Loucy (cell line): ENCODE results near the gene RAB22A.

ENCODE experiments used
- H2AFZ ChIP-seq: fragments of 200-600 bp; sonication (generic); 2 replicates; pipeline ENCODE4 v1.6.0; 2016; ENCODE audit warnings: antibody characterized with exemption, mild to moderate bottlenecking, low read length, moderate library complexity
- H3F3A ChIP-seq: fragments of 200-600 bp; 2 replicates; pipeline ENCODE4 v1.6.0; 2016; ENCODE audit warnings: antibody characterized with exemption, low read depth, mild to moderate bottlenecking
- H3K27me3 ChIP-seq: fragments of 200-600 bp; sonication (generic); 2 replicates; pipeline ENCODE4 v1.6.1; 2014; ENCODE audit warnings: low read length, mild to moderate bottlenecking; ENCODE audit not compliant: insufficient read depth, poor library complexity, severe bottlenecking
- H3K36me3 ChIP-seq: fragments of 200-600 bp; sonication (generic); 2 replicates; pipeline ENCODE4 v1.6.1; 2016; ENCODE audit warnings: low read length; ENCODE audit not compliant: insufficient read depth
- H3K4me1 ChIP-seq: fragments of 200-600 bp; sonication (generic); 2 replicates; pipeline ENCODE4 v1.5.1; 2014; ENCODE audit warnings: low read length, mild to moderate bottlenecking; ENCODE audit not compliant: insufficient read depth, poor library complexity, severe bottlenecking
- H3K4me2 ChIP-seq: fragments of 200-600 bp; sonication (generic); 2 replicates; pipeline ENCODE4 v1.6.0; 2014; ENCODE audit warnings: antibody characterized with exemption, low read length, low read depth, mild to moderate bottlenecking; ENCODE audit not compliant: poor library complexity, severe bottlenecking
- H3K4me3 ChIP-seq: fragments of 200-600 bp; sonication (generic); 2 replicates; pipeline ENCODE4 v1.5.1; 2014; ENCODE audit warnings: low read length, mild to moderate bottlenecking, mixed read lengths; ENCODE audit not compliant: poor library complexity, severe bottlenecking
- H3K79me2 ChIP-seq: fragments of 200-600 bp; sonication (generic); 2 replicates; pipeline ENCODE4 v1.6.1; 2014; ENCODE audit warnings: low read length; ENCODE audit not compliant: insufficient read depth
- H3K9ac ChIP-seq: fragments of 200-600 bp; sonication (generic); 2 replicates; pipeline ENCODE4 v1.6.0; 2014; ENCODE audit warnings: mild to moderate bottlenecking, low read depth, low read length, moderate library complexity; ENCODE audit not compliant: poor library complexity, severe bottlenecking
- H3K9me2 ChIP-seq: fragments of 200-600 bp; sonication (generic); replicated peaks from 2 replicates; pipeline ENCODE4 v1.6.1; 2016; ENCODE audit warnings: low read depth, low read length, mixed read lengths
- H3K9me3 ChIP-seq: fragments of 200-600 bp; sonication (generic); 2 replicates; pipeline ENCODE4 v1.6.1; 2014; ENCODE audit warnings: mild to moderate bottlenecking, antibody characterized with exemption, low read length, low read depth; ENCODE audit not compliant: insufficient read depth
- H4K20me1 ChIP-seq: fragments of 200-600 bp; sonication (generic); 2 replicates; pipeline ENCODE4 v1.6.0; 2014; ENCODE audit warnings: antibody characterized with exemption, low read length, mild to moderate bottlenecking; ENCODE audit not compliant: insufficient read depth, poor library complexity, severe bottlenecking
- EZH2phosphoT487 ChIP-seq: fragments of 200-600 bp; IDR thresholded peaks from 2 replicates; pipeline ENCODE4 v1.6.1; 2018; ENCODE audit warnings: antibody characterized with exemption, mild to moderate bottlenecking, moderate library complexity, borderline replicate concordance
- TF ChIP-seq, protein P1 (sequence below): fragments of 200-600 bp; sonication (generic); conservative IDR thresholded peaks from 2 replicates; pipeline ENCODE4 v1.5.1; 2014; ENCODE audit warnings: mild to moderate bottlenecking, antibody characterized with exemption, low read length

Gene RAB22A

DNA sequence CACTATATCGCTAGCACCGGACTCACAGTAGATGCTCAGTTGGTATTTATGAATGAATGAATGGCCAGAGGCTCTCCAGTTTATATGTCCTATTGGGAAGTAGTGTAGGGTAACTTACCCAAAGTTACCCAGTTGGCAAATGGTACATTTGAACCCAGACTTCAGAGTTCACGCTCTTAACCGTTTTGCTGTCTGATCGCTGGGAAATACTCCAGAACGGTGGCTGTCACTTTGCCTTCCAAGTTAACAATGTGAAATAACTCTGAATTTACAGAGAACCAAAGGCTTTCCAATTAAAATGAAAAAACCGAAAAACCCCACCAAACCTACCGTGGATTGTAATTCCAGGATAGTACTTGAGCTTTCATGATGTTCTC is 81.1 kb downstream of the RAB22A start:
- peaks cover 62% of the 10 kb centered on the region for H3K4me1 ChIP-seq
- peaks cover 7% of the 10 kb centered on the region for H3K27me3 ChIP-seq
- H3K9me3 ChIP-seq = no peaks in the 10 kb centered on the region
- no peaks in the 10 kb centered on the region for H3F3A ChIP-seq
- peak overlapping the region; percentile 94 for H3K4me3 ChIP-seq
- peak overlapping the region; percentile 96 for H3K4me2 ChIP-seq
- no peaks in the 10 kb centered on the region for H3K9me2 ChIP-seq
- H2AFZ ChIP-seq = no peak overlapping the region
- H4K20me1 ChIP-seq = peaks cover 61% of the 10 kb centered on the region
- H3K79me2 ChIP-seq = peaks cover 65% of the 10 kb centered on the region
- peak overlapping the region; percentile 96 for H3K9ac ChIP-seq
- no peaks in the 10 kb centered on the region for H3K36me3 ChIP-seq
- TF ChIP-seq EZH2phosphoT487 = no peak
- TF ChIP-seq, protein P1, sequence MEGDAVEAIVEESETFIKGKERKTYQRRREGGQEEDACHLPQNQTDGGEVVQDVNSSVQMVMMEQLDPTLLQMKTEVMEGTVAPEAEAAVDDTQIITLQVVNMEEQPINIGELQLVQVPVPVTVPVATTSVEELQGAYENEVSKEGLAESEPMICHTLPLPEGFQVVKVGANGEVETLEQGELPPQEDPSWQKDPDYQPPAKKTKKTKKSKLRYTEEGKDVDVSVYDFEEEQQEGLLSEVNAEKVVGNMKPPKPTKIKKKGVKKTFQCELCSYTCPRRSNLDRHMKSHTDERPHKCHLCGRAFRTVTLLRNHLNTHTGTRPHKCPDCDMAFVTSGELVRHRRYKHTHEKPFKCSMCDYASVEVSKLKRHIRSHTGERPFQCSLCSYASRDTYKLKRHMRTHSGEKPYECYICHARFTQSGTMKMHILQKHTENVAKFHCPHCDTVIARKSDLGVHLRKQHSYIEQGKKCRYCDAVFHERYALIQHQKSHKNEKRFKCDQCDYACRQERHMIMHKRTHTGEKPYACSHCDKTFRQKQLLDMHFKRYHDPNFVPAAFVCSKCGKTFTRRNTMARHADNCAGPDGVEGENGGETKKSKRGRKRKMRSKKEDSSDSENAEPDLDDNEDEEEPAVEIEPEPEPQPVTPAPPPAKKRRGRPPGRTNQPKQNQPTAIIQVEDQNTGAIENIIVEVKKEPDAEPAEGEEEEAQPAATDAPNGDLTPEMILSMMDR = no peak

DNA sequence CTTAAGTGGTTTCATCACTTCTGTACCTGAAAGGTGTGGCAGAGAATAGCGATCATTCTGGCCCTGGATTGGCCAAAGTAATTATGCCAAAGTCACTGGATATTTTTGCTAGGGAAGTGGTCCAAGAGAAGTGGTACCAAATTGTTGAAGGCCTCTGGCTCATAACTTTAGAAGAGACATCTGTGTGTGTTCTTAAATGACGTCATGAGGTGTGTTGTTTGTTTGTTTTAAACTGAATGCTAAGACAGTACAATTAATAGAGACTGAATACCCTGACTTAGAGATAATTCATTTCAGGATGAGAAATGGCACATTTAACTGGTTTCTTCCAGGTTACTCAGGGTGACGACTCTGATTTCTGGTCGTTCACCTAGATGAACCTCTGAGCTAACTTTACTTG is 82.8 kb downstream of the RAB22A start:
- Histone ChIP-seq H2AFZ (no peak overlapping the region), H3K4me3 (peak overlapping the region; percentile 94), H3K9me3 (no peaks in the 10 kb centered on the region), H3K9me2 (no peaks in the 10 kb centered on the region), H3K27me3 (peaks cover 7% of the 10 kb centered on the region), H3K4me1 (peaks cover 72% of the 10 kb centered on the region), H3K36me3 (no peaks in the 10 kb centered on the region), H3K79me2 (peaks cover 82% of the 10 kb centered on the region), H3K4me2 (peak overlapping the region; percentile 96), H3K9ac (peak overlapping the region; percentile 96), H4K20me1 (peaks cover 76% of the 10 kb centered on the region), H3F3A (no peaks in the 10 kb centered on the region)
- TF ChIP-seq, protein P1 = no peak
- TF ChIP-seq EZH2phosphoT487 = no peak

DNA sequence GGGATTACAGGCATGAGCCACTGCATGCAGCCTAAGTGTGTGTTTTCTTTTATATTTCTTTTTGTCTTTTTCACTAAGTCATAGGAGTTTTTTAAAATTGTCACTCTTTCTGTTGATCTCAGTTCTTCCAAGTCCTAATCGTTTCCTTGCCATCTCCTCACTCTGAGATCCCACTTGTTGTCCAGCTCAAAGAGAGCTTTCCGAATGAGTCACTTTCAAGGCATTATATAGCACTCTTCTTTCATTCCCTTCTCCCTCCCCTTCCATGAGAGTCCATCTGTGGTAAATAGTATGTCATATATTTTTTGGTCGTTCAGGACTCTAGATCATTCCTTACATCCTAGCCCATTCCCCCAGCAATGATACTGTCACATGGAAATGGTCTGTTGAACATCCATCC is 83.8 kb downstream of the RAB22A start:
- no peaks in the 10 kb centered on the region for H3F3A ChIP-seq
- H2AFZ ChIP-seq = no peak overlapping the region
- no peaks in the 10 kb centered on the region for H3K9me3 ChIP-seq
- H3K79me2 ChIP-seq = peaks cover 92% of the 10 kb centered on the region
- H3K9me2 ChIP-seq = no peaks in the 10 kb centered on the region
- H3K9ac ChIP-seq = peak overlapping the region; percentile 96
- peaks cover 7% of the 10 kb centered on the region for H3K27me3 ChIP-seq
- peak overlapping the region; percentile 94 for H3K4me3 ChIP-seq
- H3K4me2 ChIP-seq = peak overlapping the region; percentile 96
- H4K20me1 ChIP-seq = peaks cover 86% of the 10 kb centered on the region
- H3K4me1 ChIP-seq = peaks cover 80% of the 10 kb centered on the region
- TF ChIP-seq EZH2phosphoT487 = no peak
- TF ChIP-seq, protein P1 = no peak
- H3K36me3 ChIP-seq = no peaks in the 10 kb centered on the region
